IPS DF 6.9 (cell line): ENCODE measurements around the gene EXOC6.

Experiments
- DNase-seq: peaks from one replicate; pipeline ENCODE4 v3.0.0-alpha.2; 2013; ENCODE audit warnings: low read depth, low spot score
- H3K27ac ChIP-seq: one replicate; pipeline ENCODE4 v1.5.1; 2013; ENCODE audit warnings: low read length, control low read depth
- H3K27me3 ChIP-seq: 2 replicates; pipeline ENCODE4 v1.6.1; 2013; ENCODE audit warnings: mild to moderate bottlenecking, low read length; ENCODE audit not compliant: control insufficient read depth, insufficient read depth
- H3K36me3 ChIP-seq: 2 replicates; pipeline ENCODE4 v1.6.1; 2013; ENCODE audit warnings: low read length; ENCODE audit not compliant: control insufficient read depth, insufficient read depth
- H3K4me1 ChIP-seq: 2 replicates; pipeline ENCODE4 v1.6.1; 2013; ENCODE audit warnings: low read length; ENCODE audit not compliant: control insufficient read depth, insufficient read depth
- H3K4me3 ChIP-seq: 2 replicates; pipeline ENCODE4 v1.5.1; 2013; ENCODE audit warnings: mild to moderate bottlenecking, low read length
- H3K9me3 ChIP-seq: 2 replicates; pipeline ENCODE4 v1.6.1; 2013; ENCODE audit warnings: low read length, inconsistent platforms; ENCODE audit not compliant: control insufficient read depth, insufficient read depth
- WGBS: extraction: QIAGEN DNeasy Blood & Tissue Kit; methylation state at CpG from one replicate; pipeline ENCODE4 v1.1.7; 2013; ENCODE audit warnings: mixed read lengths, missing lambda C conversion rate; ENCODE audit not compliant: insufficient read length, insufficient coverage; 5-methylcytosine and 5-hydroxymethylcytosine counted together

EXOC6 gene

GRCh38 chr10:93079663-93080349, 231.5 kb downstream of the EXOC6 start:
- Histone ChIP-seq H3K27me3 (peaks cover 20% of the 10 kb centered on the region), H3K27ac (no peak overlapping the region), H3K36me3 (no peaks in the 10 kb centered on the region), H3K4me3 (no peak overlapping the region), H3K4me1 (peaks cover 7% of the 10 kb centered on the region), H3K9me3 (no peaks in the 10 kb centered on the region)
- DNase-seq, result no peak
- WGBS, result no CpG with 5 or more reads among the region's 9 CpGs

DNA sequence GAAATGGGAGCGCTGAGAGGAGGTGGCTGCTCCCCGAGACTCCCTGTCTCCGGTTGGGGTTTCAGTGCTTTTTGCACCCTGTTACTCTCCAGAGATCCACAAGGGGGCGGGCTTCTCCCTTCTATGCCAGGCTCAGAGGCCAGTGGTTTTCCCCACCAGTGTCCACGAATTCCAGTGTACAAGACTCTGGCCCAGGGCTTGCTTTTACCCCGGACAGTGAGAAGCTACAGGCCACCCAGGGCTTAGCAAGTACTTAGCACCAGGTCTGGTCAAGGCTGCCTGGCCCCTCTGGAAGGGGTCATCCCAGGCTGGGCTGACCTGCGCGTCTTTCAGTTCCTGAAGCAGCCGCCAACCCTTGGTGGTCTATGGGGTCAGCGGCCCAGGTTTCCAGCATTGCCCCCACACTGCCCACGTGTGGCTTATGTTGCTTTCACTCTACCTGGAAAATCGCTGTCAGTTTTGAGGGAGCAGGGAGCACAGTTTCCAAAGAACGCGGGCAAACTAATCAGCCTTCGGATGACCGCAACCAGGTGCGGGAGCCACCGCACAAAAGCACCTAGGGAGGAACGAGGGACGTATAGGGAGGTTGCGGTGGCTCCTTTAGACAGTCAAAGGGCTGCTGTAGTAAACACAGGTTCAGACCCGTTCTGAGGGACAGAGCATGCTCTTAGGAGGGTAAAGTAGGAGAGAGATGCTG, 232.2 kb downstream of the EXOC6 start:
- Histone ChIP-seq H3K27me3 (peaks cover 13% of the 10 kb centered on the region), H3K36me3 (no peaks in the 10 kb centered on the region), H3K27ac (no peak overlapping the region), H3K4me1 (peaks cover 5% of the 10 kb centered on the region; the same call in 1 of the 2 replicates), H3K9me3 (no peaks in the 10 kb centered on the region), H3K4me3 (no peak overlapping the region)
- DNase-seq, result no peak
- WGBS, result no CpG with 5 or more reads among the region's 22 CpGs

DNA sequence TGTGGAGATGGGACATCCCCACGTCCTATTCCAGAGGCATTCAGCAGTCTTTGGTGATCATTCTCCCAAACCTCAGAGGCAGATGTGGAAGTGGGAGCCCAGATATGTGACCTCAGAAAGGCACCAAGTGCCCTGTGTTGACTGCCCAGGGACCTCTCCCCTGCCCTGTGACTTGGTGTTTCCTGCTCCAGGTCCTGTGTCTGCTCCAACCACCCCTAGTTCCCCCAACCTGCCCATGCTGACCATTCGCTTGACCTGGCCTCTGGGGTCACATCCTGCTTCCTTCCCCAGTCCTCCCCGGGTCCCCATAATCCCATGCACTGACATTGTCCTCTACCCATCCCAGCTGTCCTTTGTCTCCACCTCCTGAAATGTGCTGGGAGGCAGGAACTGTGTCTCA, 233.0 kb downstream of the EXOC6 start:
- H3K36me3 ChIP-seq, result no peaks in the 10 kb centered on the region
- H3K9me3 ChIP-seq, result no peaks in the 10 kb centered on the region
- no peak overlapping the region for H3K27ac ChIP-seq
- WGBS, result no CpG with 5 or more reads among the region's 3 CpGs
- no peak for DNase-seq
- H3K4me1 ChIP-seq, result peaks cover 3% of the 10 kb centered on the region; the same call in 1 of the 2 replicates
- H3K27me3 ChIP-seq, result peaks cover 5% of the 10 kb centered on the region; the same call in 1 of the 2 replicates
- H3K4me3 ChIP-seq, result no peak overlapping the region

DNA sequence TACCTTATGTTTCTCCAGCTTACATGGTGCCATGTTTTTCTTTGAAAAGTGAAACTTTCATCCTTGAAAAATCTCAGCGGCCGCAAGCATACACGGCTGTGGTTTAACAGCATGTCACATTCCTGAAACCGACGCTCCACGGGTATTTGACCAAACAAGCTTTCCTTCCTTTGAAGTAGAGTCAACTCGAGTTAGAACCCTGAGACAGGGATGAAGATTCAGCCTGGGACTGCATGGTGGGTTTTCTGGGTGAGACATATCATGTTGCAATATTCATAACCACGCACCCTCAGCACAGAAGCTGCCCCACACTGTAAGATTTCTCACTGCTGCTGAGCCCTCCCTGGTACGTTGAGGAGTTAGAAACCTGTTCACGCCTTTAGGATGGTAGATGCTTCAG, 233.5 kb downstream of the EXOC6 start:
- DNase-seq, result no peak
- no peak overlapping the region for H3K4me3 ChIP-seq
- WGBS, result no CpG with 5 or more reads among the region's 10 CpGs
- H3K4me1 ChIP-seq, result peaks cover 3% of the 10 kb centered on the region; the same call in 1 of the 2 replicates
- H3K36me3 ChIP-seq, result no peaks in the 10 kb centered on the region
- H3K27ac ChIP-seq, result no peak overlapping the region
- H3K27me3 ChIP-seq, result peaks cover 4% of the 10 kb centered on the region; the same call in 1 of the 2 replicates
- no peaks in the 10 kb centered on the region for H3K9me3 ChIP-seq

DNA sequence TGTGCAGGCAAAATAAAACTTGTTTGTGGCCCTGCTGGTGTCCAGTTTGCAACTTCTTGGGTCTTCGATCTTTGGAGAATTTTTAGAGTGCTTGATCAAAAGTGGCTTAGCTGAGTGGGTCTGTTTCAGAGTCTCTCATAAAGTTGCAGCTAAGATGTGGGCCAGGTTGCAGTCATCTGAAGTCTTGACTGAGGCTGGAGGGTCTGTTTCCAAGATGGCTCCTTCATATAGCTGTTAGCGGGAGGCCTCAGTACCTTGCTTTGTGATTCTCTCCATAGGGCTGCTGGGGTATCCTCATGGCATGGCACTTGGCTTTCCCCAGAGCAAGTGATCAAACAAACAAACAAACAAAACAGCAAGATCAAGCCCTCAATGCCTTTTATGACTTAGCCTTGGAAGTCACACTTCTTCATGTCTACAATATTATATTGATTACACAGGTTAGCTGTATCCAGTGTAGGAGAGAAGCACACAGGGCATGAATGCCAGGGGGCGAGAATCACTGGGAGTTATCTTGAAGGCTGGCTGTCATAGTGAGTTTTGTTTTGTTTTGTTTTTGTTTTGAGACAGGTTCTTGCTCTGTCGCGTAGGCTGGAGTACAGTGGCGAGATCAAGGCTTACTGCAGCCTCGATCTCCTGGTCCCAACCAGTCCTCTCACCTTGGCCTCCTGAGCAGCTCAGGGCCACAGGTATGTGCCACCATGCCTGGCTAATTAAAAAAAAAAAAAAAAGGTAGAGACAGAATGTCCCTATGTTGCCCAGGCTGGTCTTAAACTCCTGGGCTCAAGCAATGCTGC, 235.6 kb downstream of the EXOC6 start:
- H3K27ac ChIP-seq, result no peak overlapping the region
- H3K4me1 ChIP-seq, result peaks cover 7% of the 10 kb centered on the region
- WGBS, result no CpG with 5 or more reads among the region's 7 CpGs
- peaks cover 4% of the 10 kb centered on the region; the same call in 1 of the 2 replicates for H3K27me3 ChIP-seq
- no peaks in the 10 kb centered on the region for H3K9me3 ChIP-seq
- no peak overlapping the region for H3K4me3 ChIP-seq
- DNase-seq, result no peak
- H3K36me3 ChIP-seq, result no peaks in the 10 kb centered on the region

DNA sequence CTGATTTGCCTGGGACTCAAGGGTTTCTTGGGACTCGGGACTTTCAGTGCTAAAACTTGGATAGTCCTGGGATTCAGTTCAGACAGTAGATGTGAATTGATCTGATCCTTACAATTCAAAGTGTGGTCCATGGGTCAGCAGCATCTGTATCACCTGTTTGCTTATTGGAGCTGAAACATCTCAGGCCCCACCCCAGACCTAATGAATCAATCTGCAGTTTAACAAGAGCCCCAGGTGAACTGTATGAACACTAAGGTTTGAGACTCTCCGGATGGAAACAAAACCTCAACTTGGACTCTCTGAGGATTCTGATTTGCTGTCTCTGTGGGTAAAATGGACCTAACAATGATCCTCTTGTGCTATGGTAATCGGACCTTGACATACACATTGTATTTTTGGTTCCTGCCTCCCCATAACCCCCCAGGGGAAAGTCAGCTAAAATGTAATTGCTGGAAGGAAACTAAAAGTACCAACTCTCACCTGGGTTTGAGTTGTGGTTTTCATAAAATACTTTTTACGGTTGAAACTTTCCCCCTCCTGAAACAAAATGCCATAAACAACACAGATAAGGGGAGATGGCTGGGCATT, 237.0 kb downstream of the EXOC6 start:
- H3K27me3 ChIP-seq, result no peaks in the 10 kb centered on the region
- H3K9me3 ChIP-seq, result no peaks in the 10 kb centered on the region
- H3K4me1 ChIP-seq, result peaks cover 7% of the 10 kb centered on the region
- no peak overlapping the region for H3K27ac ChIP-seq
- DNase-seq, result no peak
- no CpG with 5 or more reads among the region's 4 CpGs for WGBS
- no peak overlapping the region for H3K4me3 ChIP-seq
- H3K36me3 ChIP-seq, result no peaks in the 10 kb centered on the region

DNA sequence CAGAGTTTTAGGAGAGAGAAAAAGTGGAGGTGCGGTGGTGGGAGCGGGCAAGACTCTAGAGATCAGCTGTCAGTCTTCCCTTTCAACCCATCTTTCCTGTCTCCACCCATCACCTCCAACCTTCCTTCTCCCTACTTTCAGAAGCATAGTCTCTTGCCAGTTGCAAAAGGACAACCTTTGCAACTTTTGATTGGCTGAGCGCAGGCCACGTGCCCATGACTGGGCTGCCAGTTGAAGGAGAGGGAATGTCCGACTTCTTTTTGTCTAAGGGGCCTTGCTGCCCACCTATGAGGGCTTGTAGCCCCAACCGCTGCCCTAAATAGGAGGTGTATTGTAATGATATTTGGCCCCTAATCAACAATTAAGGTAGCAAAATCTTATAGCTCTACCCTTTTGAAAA, 238.0 kb downstream of the EXOC6 start:
- WGBS, result 100% methylated on average over 1 of the region's 6 CpGs
- no peaks in the 10 kb centered on the region for H3K9me3 ChIP-seq
- no peak overlapping the region for H3K4me3 ChIP-seq
- H3K27me3 ChIP-seq, result no peaks in the 10 kb centered on the region
- H3K36me3 ChIP-seq, result no peaks in the 10 kb centered on the region
- no peak for DNase-seq
- peaks cover 6% of the 10 kb centered on the region for H3K4me1 ChIP-seq
- H3K27ac ChIP-seq, result no peak overlapping the region

- 100% methylated on average over 2 of the region's 3 CpGs for WGBS
- Histone ChIP-seq H3K4me3 (no peak overlapping the region), H3K4me1 (peaks cover 4% of the 10 kb centered on the region), H3K27me3 (no peaks in the 10 kb centered on the region), H3K9me3 (no peaks in the 10 kb centered on the region), H3K27ac (no peak overlapping the region), H3K36me3 (no peaks in the 10 kb centered on the region)
- no peak for DNase-seq
These were observed 239.5 kb downstream of the EXOC6 start for GRCh38 chr10:93087846-93088245.

- H3K27me3 ChIP-seq, result no peaks in the 10 kb centered on the region
- no peak overlapping the region for H3K27ac ChIP-seq
- no peak for DNase-seq
- H3K36me3 ChIP-seq, result no peaks in the 10 kb centered on the region
- no peaks in the 10 kb centered on the region for H3K9me3 ChIP-seq
- no peak overlapping the region for H3K4me3 ChIP-seq
- WGBS, result no CpG with 5 or more reads among the region's 4 CpGs
- peaks cover 4% of the 10 kb centered on the region for H3K4me1 ChIP-seq
These were observed 240.1 kb downstream of the EXOC6 start for GRCh38 chr10:93088466-93088865.

- H3K4me3 ChIP-seq, result no peak overlapping the region
- no peak for DNase-seq
- peaks cover 4% of the 10 kb centered on the region for H3K4me1 ChIP-seq
- no peaks in the 10 kb centered on the region for H3K9me3 ChIP-seq
- no peaks in the 10 kb centered on the region for H3K36me3 ChIP-seq
- WGBS, result no CpG with 5 or more reads among the region's 2 CpGs
- H3K27me3 ChIP-seq, result no peaks in the 10 kb centered on the region
- no peak overlapping the region for H3K27ac ChIP-seq
These were observed 242.3 kb downstream of the EXOC6 start for GRCh38 chr10:93090619-93091018.
